ENCODE measurements around the gene PRPF6.

PRPF6 gene

DNA sequence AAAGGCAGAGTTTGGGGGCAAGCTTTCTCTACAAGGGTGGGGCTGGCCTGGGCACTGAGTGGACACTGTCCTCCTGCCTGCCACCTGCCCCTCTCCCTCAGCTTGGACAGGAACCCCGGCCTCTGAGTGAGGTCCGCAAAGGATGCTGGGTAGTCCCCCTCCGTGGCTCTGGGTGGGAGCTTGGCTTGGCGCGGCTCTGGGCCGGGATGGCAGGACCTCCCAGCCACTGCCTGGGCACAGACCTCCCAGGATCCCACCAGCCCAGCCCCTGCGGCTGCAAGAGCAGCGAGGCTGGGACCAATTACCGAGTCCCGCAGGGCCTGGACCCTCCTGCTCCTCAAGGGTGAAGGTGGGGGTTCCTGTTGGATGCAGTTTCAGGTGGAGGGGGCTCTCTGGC lies 71.4 kb downstream of the PRPF6 start:
- DNase-seq = no peak

DNA sequence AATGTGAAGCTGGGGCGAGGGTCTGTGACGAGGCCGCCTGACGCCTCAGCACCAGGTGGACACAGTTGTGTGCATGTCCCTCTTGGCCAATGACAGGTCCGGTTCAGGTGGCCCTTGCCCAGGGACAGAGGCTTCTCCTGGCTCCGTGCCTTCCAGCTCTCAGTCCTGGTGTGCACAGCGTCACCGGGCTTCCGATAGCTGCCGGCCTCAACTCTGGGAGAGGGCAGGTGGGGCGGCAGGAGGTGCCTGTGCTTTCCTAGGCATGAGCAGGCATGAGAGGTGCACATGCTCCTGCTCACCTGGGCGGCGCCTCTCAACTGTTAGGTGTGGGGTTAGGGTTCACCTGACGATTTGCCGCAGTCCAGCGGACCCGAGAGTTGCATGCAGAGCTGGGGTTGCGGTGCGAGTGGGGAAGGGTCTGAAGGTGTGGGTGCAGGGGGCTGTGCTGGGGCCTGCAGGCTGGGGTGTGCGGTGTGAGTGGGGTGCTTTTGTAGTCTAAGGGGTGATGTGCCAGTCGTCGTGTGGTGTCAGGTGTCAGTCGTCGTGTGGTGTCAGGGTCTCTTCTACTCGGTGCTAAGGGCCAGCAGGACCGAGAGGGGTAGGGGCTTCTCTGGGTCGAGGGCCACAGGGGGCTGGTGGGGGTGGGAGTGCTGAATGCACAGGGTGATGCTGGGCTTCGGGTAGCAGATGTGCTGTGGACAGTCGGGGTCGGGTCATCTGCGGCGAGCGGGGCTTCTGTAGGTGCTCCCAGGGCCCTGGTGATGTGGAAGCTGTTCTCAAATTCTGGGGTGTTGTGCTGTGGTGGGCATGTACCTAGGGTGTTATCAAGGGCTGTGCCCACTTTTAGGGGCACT lies 72.3 kb downstream of the PRPF6 start:
- DNase-seq = no peak

DNA sequence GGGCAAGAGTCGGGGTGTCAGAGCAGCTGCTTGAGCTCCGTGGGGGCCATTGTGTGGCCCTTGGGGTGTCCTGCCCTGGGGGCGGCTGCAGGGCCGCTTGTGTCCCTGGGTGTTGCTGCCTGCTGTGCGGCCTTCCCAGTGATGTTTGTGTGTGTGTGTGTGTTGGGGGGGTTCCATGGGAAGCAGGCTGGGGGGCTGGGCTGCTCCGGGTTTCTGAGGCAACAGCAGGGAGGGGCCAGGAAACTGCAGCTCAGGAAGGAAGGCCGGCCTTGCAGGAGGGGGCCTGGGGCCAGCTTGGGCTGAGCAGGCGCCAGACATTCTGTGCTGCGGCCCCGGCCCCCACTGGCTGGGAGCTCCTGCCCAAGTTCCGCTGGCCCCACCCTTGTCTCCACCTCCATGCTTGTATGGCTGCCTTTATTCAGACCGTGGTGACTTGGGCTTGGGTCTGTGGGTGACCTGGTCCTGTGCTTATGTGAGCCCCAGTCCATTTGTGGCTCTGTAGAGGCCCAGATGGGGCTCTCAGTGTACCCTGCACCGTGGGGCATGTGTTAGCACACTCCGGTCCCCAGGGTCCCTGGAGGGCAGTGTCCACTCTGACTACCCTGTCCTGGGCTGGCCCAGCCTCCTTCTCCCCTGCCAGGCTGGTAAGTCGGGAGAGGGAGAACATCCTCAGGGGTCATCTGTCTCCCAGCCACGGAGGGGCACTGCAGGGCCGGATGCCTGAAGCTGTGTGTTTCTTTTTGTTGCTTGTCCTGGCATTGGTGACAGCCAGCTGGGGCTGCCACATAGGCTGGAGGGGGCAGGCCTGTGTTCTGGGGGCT lies 73.1 kb downstream of the PRPF6 start:
- no peak for DNase-seq

DNA sequence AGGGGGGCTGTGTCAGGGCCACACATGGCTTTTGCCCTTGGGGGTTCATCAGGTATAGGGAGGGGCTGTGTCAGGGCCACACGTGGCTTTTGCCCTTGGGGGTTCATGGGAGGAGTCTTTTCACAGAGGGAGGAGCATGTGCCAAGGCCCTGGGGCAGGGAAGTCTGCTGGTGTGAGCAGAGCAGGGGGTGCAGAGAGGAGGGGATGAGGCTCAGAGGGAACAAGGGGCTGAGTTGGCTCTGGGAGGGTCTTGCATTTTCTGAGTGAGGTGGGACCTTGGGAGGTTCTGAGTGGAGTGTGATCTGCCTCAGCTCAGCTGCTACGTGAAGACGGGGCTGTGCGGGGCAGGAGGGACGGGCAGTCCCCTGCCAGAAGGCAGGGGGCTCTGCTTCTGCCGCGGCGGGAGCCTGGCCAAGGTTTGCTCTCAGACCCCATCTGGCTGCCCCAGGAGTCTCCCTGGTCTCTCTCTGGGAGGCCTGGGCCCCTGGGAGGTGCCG lies 74.5 kb downstream of the PRPF6 start:
- DNase-seq = no peak

DNA sequence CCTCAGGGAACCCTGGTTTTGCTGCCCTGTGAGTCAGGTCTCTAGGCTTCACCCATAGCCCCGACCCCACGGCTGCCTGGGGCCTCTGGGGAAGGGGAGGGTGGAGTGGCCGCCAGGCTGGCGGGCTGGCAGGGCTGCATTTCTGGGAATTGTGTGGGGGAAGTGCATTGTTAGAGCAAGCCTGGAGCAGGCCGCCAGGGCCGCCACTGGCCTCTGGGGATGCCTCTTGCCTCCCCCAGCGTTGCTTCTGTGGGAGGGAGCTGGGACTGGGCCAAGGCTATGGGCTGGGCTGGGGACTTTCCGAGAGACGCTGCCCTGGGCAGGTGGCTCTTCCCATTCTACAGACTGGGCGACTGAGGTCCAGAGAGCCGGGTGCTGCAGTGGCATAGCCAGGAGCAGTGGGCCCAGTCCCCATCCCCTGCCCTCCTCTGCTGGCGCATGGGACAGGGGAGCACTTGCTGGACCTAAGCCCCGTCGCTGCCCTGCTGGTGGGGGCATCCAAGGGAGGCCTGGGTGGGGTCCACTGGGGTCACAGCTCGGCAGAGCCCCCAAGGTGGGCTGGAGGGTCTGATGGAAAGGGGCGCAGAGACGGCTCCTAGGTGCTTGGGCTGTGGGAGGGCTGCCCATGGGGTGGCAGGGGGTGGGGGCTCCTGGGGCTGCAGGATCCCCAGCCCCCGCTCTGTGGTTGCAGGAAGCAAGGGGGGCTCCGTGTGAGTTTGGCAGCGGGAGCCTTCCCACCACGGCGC lies 75.1 kb downstream of the PRPF6 start:
- no peak for DNase-seq

DNA sequence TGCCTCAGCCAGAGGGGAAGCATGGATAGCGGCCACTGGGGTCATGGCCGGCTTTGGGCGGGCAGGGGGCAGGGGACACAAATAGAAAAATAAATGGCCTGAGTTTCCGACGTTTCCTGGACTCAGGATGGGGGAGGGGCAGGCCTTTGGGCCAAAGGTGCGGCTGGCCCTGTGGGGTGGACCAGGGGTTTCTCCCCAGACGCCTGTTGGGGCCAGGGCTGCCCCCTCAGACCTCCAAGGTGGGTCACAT lies 75.6 kb downstream of the PRPF6 start:
- no peak for DNase-seq

DNA sequence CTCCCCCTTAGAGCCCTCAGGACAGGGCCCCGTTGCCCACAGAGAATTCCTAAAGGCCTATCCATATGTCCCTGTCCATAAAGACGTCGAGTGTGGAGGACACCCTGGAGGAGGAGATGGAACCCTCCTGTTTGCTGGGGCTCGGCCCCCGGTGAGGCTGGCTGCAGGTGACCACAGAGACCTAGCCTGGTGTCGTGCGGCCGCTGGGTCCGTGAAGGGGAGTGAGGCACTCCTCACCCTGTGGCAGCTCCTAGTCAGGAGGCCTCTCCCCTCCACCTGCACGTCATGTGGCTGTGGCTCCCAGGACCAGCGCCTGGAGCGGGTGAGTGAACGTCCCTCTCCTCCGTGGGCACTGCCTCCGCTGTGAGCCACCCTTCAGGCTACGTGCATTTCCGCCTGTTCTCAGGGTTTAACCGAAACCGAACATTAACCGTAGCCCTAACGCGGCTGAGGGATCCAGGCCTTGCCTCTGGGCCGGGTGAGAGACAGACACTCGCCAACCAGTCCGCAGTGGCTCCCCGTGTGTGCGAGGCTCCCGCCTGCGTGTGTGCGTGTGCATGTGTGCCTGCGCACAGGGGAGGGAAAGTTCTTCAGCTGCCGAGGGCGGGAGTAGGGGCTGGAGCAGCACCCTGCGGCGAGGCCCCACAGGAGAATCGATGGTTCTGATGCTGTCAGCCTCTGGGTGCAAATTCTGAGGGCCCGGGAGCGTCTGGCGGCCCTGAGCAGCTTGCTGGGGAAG lies 76.1 kb downstream of the PRPF6 start:
- no peak for DNase-seq

DNA sequence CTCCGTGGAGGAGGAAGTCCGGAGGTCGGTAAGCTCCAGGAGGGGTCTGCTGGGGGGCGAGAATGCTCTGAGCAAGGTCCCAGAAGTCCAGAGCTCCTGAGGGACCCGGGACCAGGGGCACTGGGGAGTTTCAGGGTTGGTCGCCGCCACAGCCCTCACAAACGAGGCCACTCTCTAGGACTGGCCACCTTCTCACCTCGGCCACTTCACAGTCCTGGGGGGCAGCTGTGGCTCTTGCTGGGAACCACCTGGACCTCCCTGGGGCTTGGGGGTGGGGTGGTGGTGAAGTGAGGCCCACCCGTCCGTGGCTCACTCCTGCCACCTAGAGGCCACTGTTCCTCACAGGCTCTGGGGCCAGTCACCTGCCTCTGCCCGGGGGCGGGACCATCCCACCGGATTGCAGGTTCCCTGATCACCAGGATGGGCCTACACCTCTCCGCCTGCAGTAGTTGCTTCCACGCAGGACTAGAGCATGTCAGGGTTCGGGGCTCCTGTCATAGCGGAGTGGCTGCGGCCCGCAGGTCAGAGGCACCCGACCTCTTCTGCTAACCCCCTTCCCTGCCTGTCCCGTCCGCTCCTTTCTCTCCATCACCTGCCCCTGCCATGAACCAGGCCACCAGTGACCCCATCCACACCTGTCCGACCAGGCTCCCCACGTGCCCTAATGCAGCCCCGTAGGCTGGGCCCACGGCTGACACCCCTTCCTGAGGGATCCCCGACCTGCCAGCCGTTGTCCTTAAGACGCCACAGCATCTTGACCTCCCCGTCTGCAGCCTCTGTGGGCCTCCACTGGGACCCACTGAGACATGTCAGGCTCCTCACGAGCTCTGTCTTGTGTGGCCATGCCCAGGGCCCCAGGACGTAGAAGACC lies 76.9 kb downstream of the PRPF6 start:
- DNase-seq = peak; percentile 71

DNA sequence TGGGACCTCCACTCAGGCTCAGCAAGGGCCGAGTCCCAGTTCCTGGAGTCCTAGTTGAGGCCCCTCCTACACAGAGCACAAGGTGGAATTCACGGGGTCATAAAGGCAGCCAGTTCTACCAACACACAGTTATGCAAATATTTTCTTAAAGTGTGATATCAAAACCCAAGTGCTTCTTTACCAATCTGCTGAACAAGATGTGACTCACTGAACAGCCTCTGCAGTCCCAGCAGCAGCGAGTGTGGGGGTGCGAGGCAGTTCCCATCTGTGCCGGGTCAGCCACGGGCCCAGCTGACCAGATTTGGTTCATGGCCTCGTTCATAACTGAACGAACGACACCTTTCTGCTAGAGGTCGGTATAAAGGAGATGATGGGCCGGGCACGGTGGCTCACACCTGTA lies 77.6 kb downstream of the PRPF6 start:
- no peak for DNase-seq

DNA sequence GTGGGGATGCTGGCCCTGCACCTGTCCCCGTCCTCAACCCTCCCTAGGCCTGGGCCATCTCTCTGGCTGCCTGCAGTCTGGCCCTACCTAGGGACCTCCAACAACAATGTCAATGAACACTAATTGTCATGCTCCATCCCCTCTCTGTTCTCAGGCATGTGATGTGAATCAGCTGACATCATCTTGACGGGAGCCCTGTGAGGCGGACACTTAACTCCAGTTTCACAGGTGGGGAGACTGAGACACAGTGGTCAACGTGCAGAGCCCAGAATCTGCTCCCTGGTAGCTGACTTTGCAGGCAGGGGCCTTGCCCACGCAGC lies 81.3 kb downstream of the PRPF6 start:
- DNase-seq = no peak

DNA sequence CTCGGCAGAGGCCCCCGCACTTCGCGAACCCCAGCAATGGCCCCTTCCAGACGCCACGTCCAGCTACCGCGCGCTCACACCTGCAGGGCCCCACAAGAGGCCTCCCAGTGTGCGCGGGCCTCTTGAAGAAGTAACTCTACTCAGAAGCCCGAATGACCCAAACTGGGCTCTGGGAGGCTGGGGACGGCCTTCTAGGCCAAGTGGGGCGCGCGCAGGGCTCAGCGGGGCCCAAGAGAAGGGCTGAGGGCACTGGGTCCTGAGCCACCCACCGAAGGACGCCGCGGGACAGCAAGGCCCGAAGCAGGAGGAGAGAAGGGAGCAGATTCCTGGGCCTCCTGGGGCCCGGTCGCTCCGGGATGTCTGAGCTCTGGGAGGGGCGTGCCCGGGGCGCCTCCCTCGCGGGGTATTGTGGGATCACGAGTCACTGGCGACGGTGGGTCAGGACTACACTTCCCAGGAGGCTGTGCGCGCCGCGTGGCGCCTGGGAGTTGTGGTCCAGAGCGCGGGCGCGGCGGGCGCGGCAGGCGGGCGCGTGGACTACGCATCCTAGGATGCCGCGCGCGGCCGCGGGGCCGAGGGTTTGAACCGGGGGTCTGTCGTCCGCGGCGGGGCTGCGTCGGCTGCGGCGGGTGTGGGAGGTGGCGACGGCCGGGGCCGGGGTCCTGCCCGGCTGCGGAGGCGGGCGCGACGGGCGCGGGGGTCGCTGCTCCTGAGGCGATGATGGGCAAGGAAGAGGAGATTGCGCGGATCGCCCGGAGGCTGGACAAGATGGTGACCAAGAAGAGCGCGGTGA lies 81.9 kb downstream of the PRPF6 start, which contains the start of gene TCEA2:
Gene TCEA2, plus strand, starts transcription at position 603 of the 793 bp plus-strand sequence. Its CDS starts 115 bp downstream, at position 718.
- peak; percentile 91 for DNase-seq

DNA sequence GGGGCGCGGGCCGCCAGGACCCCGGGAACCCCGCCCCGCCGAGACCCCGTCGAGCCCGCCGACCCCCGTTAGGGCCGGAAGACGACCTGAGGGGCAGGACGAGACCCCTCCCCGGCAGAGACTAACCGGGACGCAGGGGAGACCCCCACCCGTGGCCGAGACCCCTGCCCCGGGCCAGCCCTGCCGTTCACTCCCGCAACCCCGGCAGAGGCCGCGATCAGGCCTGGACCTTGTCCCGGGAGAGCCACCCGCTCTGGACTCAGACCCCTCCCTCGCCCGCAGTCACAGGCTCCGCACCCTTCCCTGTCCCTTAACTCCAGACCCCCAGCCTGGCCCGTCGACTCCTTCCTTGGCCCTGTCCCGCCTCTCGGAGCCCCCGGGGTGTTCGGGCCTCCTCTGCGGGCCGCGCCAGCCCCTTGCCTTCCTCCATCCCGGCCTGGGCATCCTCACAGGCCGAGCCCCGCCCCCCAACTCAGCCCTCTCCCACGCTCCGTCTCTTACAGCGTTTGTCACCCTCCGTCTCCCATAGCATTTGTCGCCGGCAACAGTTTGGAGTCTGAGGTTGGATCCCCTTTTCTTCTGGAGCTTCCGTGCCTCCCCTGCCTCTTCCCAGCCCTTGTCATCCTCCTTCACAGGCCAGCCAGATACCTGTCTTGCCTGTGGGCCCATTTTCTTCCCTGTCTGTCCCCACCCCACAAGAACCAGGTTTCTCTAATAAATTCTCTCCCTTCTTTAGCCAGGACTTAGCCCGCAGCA lies 82.6 kb downstream of the PRPF6 start:
- DNase-seq = no peak

DNA sequence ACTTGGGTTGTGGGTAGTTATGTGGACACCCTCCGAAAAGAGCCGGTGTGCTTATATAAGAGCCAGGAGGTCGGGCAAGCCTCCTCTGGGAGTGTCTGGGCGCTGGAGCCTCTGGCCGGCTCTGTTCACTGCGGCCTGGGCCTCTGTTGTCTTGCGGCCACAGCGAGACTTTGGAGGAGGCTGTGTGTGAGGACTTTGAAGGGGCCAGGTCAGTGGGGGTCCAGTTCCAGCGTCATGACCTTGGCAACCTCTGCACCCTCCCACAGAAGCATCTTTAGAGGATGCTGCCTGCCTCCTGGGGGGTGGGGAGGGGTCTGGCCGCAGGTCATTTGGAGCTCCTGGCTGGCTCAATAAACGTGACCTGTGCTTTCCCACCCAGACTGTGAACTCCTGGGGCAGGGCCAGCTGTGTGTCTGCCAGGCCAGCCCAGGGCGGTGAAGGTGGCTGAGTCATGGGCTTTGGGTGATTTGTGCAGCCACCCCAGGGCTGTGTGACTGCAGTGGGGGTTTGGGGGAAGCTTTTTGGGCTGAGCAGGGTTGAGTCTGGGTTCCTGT lies 83.3 kb downstream of the PRPF6 start:
- no peak for DNase-seq

DNA sequence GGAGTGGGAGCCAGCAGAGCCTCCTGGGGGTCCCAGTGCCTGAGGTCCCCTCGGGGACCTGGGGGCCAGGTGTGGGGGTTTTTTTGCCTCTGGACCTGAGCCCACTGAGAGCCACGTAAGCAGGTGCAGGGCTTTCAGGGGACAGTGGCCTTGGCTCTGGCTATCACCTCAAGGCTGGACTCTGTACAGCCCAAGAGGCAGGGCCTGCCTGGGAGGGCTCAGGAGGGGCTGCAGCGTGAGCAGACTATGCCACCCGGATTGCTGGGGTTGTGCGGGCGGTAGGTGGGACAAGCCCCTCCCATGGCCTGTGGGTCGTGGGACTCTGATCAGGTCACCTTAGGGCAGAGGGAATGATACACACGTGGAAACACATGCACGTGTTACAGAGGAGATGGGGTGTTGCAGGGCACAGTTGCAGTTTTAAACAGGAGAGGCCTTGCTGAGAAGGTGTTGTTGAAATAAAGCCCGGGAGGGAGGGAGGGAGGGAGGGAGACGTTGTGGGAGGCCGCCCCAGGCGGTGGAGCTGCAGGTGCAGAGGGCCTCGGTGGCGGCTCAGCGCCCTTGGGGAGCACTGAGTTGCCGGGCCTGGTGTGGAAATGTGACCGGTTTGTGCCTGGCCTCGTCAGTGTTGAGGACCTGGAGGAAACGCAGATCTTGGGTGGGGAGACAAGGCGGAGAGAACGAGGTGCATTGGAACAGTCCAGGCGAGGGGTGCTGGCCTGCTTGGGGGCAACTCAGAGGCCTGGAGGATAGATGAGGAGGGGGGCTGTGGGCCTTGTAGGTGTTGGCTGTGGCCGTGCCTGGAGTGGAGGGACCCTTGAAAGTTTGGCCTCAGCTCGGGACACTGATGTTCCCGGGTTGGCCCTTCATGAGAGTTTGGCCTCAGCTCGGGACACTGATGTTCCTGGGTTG lies 84.4 kb downstream of the PRPF6 start:
- no peak for DNase-seq

DNA sequence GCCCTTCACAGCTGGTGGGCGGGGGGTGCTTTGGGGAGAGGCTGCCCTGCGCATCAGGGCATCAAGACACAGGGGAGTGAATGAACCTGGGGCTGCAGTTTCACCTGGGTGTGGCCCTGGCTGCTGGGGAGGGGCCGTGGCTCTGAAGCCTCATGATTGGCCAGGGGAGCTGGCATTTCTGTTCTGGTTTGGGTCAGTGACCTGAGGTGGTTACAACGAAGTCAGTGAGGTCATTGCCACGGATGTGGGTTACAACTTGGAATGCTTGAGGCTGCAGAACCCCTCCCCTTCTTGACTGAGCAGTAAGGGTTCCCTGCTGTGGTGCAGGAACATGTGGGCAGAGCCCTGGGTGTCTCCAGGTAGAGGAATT lies 85.0 kb downstream of the PRPF6 start:
- DNase-seq = peak; percentile 71

DNA sequence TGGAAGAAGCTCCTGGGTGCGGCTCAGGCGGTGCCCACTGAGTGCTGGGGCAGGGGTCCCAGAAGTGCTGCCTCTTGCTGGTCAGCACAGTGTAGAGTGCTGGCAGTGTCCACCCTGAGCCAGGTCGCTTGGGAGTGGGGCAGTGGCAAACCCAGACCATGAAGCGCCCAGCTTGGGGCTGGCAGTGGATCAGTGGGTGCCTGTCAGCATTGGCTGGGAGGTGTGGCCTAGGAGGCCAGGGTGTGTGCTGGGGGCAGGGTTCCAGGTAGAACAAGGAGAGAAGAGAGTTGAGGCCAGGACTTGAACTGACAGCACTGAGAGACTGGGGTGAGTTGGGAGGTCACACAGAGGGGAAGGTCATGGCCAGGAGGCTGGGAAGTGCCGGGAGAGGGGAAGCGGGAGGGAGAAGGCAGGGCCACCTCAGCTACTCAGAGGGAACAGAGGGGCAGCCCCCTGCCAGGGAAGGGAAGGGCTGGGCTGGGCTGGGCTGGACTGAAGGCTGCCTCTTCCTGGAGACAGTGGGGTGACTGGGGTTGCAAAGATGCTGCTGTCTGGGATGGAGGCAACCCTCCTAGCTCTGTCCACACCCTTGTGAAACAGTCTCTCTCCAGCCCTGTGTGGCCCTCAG lies 86.2 kb downstream of the PRPF6 start:
- DNase-seq = no peak

DNA sequence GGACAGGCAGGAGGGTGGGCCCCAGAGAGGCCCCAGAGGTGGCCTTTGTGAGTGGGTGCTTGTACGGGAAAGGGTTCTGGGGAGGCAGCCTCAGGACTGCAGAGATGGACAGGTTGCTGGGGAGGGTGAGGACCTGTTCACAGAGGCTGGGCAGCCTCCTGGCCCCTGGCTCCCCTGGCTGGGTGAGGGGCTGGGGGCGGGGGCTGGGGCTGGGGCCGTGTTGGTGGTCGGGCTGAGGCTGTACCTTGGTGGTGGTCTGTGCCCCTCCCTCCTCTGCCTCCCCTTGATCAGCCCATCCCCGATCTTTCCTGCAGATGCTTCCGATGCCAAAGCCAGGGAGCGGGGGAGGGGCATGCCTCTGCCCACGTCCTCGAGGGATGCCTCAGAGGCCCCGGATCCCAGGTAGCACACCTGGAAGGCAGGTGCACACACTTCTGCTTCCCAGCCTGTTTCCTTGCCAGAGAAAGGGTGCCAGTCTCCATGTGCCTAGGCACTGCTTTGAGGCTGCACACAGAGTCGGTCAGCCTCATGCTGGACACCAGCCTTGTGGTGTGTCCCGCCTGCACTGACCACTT lies 86.9 kb downstream of the PRPF6 start:
- DNase-seq = no peak

All from CD4-positive, alpha-beta T cell treated with Interferon gamma for 1 hour (primary cell).